AG09319 (cell line): ENCODE measurements around the gene RESF1.

ENCODE experiments used
- DNase-seq: peaks from one replicate; pipeline ENCODE4 v3.0.0-alpha.2; 2010; ENCODE audit warnings: low read depth; ENCODE audit errors: extremely low read depth
- TF ChIP-seq, protein P1 (sequence below): IDR thresholded peaks from 2 replicates; pipeline ENCODE4 v1.5.1; 2011; ENCODE audit warnings: low read depth, mild to moderate bottlenecking, inconsistent platforms, low read length, moderate library complexity

The RESF1 gene

GRCh38 chr12:31962076-31962475 lies 2.9 kb downstream of the RESF1 start:
- TF ChIP-seq, protein P1, sequence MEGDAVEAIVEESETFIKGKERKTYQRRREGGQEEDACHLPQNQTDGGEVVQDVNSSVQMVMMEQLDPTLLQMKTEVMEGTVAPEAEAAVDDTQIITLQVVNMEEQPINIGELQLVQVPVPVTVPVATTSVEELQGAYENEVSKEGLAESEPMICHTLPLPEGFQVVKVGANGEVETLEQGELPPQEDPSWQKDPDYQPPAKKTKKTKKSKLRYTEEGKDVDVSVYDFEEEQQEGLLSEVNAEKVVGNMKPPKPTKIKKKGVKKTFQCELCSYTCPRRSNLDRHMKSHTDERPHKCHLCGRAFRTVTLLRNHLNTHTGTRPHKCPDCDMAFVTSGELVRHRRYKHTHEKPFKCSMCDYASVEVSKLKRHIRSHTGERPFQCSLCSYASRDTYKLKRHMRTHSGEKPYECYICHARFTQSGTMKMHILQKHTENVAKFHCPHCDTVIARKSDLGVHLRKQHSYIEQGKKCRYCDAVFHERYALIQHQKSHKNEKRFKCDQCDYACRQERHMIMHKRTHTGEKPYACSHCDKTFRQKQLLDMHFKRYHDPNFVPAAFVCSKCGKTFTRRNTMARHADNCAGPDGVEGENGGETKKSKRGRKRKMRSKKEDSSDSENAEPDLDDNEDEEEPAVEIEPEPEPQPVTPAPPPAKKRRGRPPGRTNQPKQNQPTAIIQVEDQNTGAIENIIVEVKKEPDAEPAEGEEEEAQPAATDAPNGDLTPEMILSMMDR, result no peak
- DNase-seq, result no peak

GRCh38 chr12:31964280-31964679 lies 5.1 kb downstream of the RESF1 start:
- TF ChIP-seq, protein P1, result no peak

GRCh38 chr12:31965090-31965489 lies 5.9 kb downstream of the RESF1 start:
- TF ChIP-seq, protein P1, result no peak
- DNase-seq, result no peak

More at GRCh38 chr12:31964280-31964679, 5.1 kb downstream of the RESF1 start:
- no peak for DNase-seq

DNA sequence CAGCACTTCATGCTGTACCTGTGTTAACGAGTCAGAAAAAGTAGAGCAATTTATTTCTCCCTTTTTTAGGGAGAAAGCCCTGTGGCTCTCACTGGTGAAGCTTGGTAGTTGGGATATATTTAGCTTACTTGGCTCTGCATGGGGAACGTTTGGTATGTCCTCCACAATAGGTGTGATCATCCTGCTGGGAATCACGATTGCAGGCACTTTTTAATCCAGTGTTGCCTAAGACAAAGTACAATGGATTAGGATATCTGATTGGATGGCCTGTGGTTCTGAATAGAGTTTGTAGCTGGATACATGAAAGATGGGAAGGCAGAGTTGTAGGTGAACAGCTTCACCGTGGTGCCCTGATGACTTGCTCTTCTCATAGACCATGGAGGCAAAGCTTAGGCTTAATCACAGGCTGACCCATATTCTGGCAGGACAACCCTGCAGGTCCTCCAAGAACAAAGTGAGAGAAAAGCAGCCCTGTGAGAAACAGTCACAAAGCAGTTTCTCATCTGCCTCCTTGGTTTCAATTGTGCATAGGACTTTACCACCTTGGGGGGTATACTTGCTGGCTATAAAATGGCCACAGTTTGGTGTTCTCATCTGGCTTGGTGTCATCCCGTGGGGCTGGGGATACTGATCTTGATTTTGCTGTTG lies 7.5 kb downstream of the RESF1 start:
- TF ChIP-seq, protein P1, result no peak

DNA sequence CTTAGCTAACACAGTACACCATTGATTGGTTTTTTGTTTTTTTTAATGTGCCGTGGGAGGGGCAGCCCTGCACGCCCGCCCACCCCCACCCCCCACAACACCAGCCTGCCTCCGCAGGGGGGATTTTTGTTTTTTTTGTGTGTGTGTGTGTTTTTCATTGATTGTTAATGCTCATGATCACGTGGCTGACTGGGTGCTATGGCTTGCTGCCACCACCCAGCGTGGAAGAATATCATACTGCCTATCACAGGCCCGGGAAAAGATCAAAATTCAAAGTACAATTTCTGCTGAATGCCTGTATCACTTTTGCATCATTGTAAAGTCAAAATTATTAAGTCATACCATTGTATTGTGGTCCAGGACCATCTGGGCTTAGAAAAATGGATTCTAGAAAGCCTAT lies 8.3 kb downstream of the RESF1 start:
- TF ChIP-seq, protein P1, result no peak
- DNase-seq, result no peak

More for the DNA sequence above, 7.5 kb downstream of the RESF1 start:
- DNase-seq, result no peak

- DNase-seq, result no peak
- TF ChIP-seq, protein P1, result no peak
These were observed 11.0 kb downstream of the RESF1 start for GRCh38 chr12:31970199-31970598.

DNA sequence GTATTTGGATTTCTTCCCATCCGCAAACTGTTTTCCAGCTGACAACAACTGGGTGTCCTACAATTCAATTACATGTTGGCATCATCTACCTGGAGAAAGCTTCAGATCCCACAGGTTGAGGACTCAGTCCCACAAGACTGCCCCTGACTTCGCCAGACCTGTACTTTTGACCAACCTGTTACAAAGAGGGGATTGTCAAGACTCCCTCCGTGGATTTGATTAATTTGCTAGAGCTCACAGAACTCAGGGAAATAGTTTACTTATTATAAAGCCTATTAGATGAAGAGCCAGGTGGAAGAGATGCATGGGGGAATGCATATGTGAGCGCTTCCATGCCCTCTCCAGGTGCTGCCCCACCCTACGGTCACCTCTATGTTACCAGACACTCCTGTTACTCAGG lies 14.6 kb downstream of the RESF1 start:
- TF ChIP-seq, protein P1, result no peak
- DNase-seq, result no peak
